Measurements from ENCODE around the gene ARPC2.

The ARPC2 gene

GRCh38 chr2:218291318-218292047 lies 74.5 kb downstream of the ARPC2 start:
- H4K20me1 ChIP-seq (ENCODE audit: insufficient read depth) = no peaks in the 10 kb centered on the region
- H3K4me3 ChIP-seq (IDR thresholded peaks at IDR 0.05; ENCODE audit: insufficient read depth, low read depth, low read length) = peak overlapping the region; percentile 42
- no peaks in the 10 kb centered on the region for H3K36me3 ChIP-seq (ENCODE audit: insufficient read depth)
- H2AFZ ChIP-seq (ENCODE audit: low read depth) = peak overlapping the region; percentile 58
- peaks cover 39% of the 10 kb centered on the region; the same call in 1 of the 2 replicates for H3K79me2 ChIP-seq (ENCODE audit: insufficient read depth, low read depth)
- H3K9ac ChIP-seq = peak overlapping the region; percentile 69
- H3K4me1 ChIP-seq (ENCODE audit: low read depth, poor library complexity, severe bottlenecking) = peaks cover 61% of the 10 kb centered on the region
- no peaks in the 10 kb centered on the region for H3K27me3 ChIP-seq (ENCODE audit: insufficient read depth, low read depth)
- H3K27ac ChIP-seq = peak overlapping the region; percentile 69
- H3K4me2 ChIP-seq = peak overlapping the region; percentile 88
- no peak for TF ChIP-seq CTCF (conservative IDR thresholded peaks at IDR 0.05; ENCODE audit: low read depth, low read length)

GRCh38 chr2:218292048-218293014 lies 75.3 kb downstream of the ARPC2 start, which contains the start of gene TMBIM1:
Gene TMBIM1, minus strand, starts transcription at chr2:218292503. Its CDS starts 10,362 bp downstream, at chr2:218282141.
- Histone ChIP-seq H3K4me3 (IDR thresholded peaks at IDR 0.05; ENCODE audit: insufficient read depth, low read depth, low read length) (peak within 1 kb of the TSS; percentile 42), H3K27ac (peak within 1 kb of the TSS; percentile 69), H3K4me1 (ENCODE audit: low read depth, poor library complexity, severe bottlenecking) (peaks cover 55% of the 10 kb centered on the region), H3K36me3 (ENCODE audit: insufficient read depth) (no peaks in the 10 kb centered on the region), H3K9ac (peak within 1 kb of the TSS; percentile 69), H3K4me2 (peak within 1 kb of the TSS; percentile 88), H3K27me3 (ENCODE audit: insufficient read depth, low read depth) (no peaks in the 10 kb centered on the region), H3K79me2 (ENCODE audit: insufficient read depth, low read depth) (peaks cover 34% of the 10 kb centered on the region; the same call in 1 of the 2 replicates), H4K20me1 (ENCODE audit: insufficient read depth) (no peaks in the 10 kb centered on the region), H2AFZ (ENCODE audit: low read depth) (peak within 1 kb of the TSS; percentile 58)
- peak; percentile 82 for TF ChIP-seq CTCF (conservative IDR thresholded peaks at IDR 0.05; ENCODE audit: low read depth, low read length)

GRCh38 chr2:218293715-218294429 lies 76.9 kb downstream of the ARPC2 start:
- no peak overlapping the region for H3K4me3 ChIP-seq (IDR thresholded peaks at IDR 0.05; ENCODE audit: insufficient read depth, low read depth, low read length)
- no peaks in the 10 kb centered on the region for H3K27me3 ChIP-seq (ENCODE audit: insufficient read depth, low read depth)
- TF ChIP-seq CTCF (conservative IDR thresholded peaks at IDR 0.05; ENCODE audit: low read depth, low read length) = no peak
- no peaks in the 10 kb centered on the region for H3K36me3 ChIP-seq (ENCODE audit: insufficient read depth)
- H3K4me1 ChIP-seq (ENCODE audit: low read depth, poor library complexity, severe bottlenecking) = peaks cover 40% of the 10 kb centered on the region
- no peak overlapping the region for H3K27ac ChIP-seq
- H4K20me1 ChIP-seq (ENCODE audit: insufficient read depth) = no peaks in the 10 kb centered on the region
- H3K9ac ChIP-seq = no peak overlapping the region
- H3K4me2 ChIP-seq = no peak overlapping the region
- no peak overlapping the region for H2AFZ ChIP-seq (ENCODE audit: low read depth)
- H3K79me2 ChIP-seq (ENCODE audit: insufficient read depth, low read depth) = peaks cover 23% of the 10 kb centered on the region; the same call in 1 of the 2 replicates

GRCh38 chr2:218294430-218295022 lies 77.5 kb downstream of the ARPC2 start:
- Histone ChIP-seq H3K4me1 (ENCODE audit: low read depth, poor library complexity, severe bottlenecking) (peaks cover 34% of the 10 kb centered on the region), H3K27me3 (ENCODE audit: insufficient read depth, low read depth) (no peaks in the 10 kb centered on the region), H3K4me3 (IDR thresholded peaks at IDR 0.05; ENCODE audit: insufficient read depth, low read depth, low read length) (no peak overlapping the region), H3K9ac (no peak overlapping the region), H3K79me2 (ENCODE audit: insufficient read depth, low read depth) (peaks cover 20% of the 10 kb centered on the region; the same call in 1 of the 2 replicates), H3K27ac (no peak overlapping the region), H4K20me1 (ENCODE audit: insufficient read depth) (no peaks in the 10 kb centered on the region), H3K4me2 (no peak overlapping the region), H2AFZ (ENCODE audit: low read depth) (no peak overlapping the region), H3K36me3 (ENCODE audit: insufficient read depth) (no peaks in the 10 kb centered on the region)
- no peak for TF ChIP-seq CTCF (conservative IDR thresholded peaks at IDR 0.05; ENCODE audit: low read depth, low read length)
